GM10248 (cell line): ENCODE results near the gene SDK1.

ENCODE experiments used
- CTCF ChIA-PET: fragments of 300-600 bp; sonication (Branson Sonifier 250); formaldehyde crosslinking; extraction: SDS; loops from one replicate; lab custom pipeline; 2021; ENCODE audit warnings: antibody characterized with exemption; lab: Yijun Ruan, JAX
- POLR2A ChIA-PET: fragments of 350-650 bp; sonication (Branson Sonifier 250); formaldehyde crosslinking; extraction: SDS; loops from one replicate; lab custom pipeline; 2020; ENCODE audit warnings: antibody characterized with exemption; lab: Yijun Ruan, JAX
- DNase-seq: peaks from one replicate; pipeline ENCODE4 v3.0.0; 2012; ENCODE audit errors: extremely low spot score
- CTCF ChIP-seq: IDR thresholded peaks from 2 replicates; pipeline ENCODE4 v1.5.1; 2012; ENCODE audit warnings: mild to moderate bottlenecking, low read depth; ENCODE audit errors: extremely low read depth, missing control alignments, control extremely low read depth

The SDK1 gene

GRCh38 chr7:4017785-4018184 lies 716.7 kb downstream of the SDK1 start:
- TF ChIP-seq CTCF = no peak
- no peak for DNase-seq
- ChIA-PET CTCF (no interaction called here), POLR2A (no interaction called here)

- ChIA-PET CTCF (no interaction called here), POLR2A (no interaction called here)
- DNase-seq = no peak
- TF ChIP-seq CTCF = no peak
Measured at GRCh38 chr7:4018601-4019316, 717.7 kb downstream of the SDK1 start.

- CTCF ChIA-PET = no interaction called here
- DNase-seq = no peak
- TF ChIP-seq CTCF = no peak
- POLR2A ChIA-PET = no interaction called here
Measured at GRCh38 chr7:4020086-4020485, 719.0 kb downstream of the SDK1 start.

- no peak for TF ChIP-seq CTCF
- ChIA-PET POLR2A (no interaction called here), CTCF (no interaction called here)
- no peak for DNase-seq
Measured at GRCh38 chr7:4021413-4021812, 720.4 kb downstream of the SDK1 start.

GRCh38 chr7:4022265-4022664 lies 721.2 kb downstream of the SDK1 start:
- POLR2A ChIA-PET = no interaction called here
- CTCF ChIA-PET = no interaction called here
- DNase-seq = no peak
- no peak for TF ChIP-seq CTCF

- ChIA-PET POLR2A (no interaction called here), CTCF (no interaction called here)
- no peak for DNase-seq
- TF ChIP-seq CTCF = no peak
Measured at GRCh38 chr7:4023502-4023901, 722.5 kb downstream of the SDK1 start.
